IMR-90 (cell line): ENCODE data around the gene CHRNB1. TPM values are rescaled to one million over a fixed set of nuclear protein-coding genes. Genes with fewer than 3 reads are reported as not detected.

Experiments
- ATAC-seq: fragments of 200-7000 bp; cut with Tn5 transposase; 2 replicates; pipeline ENCODE4 v1.9.1; 2020; ENCODE audit warnings: low read depth, mild to moderate bottlenecking, moderate library complexity
- BruUV-seq: library from RNA; stranded (reverse); fragments of 400-500 nt; replicated peaks from 2 replicates; lab custom pipeline; 2021; lab: Mats Ljungman, UMichigan
- CTCF ChIA-PET: fragments of 300-600 bp; formaldehyde crosslinking; extraction: SDS; loops from one replicate; lab custom pipeline; 2021; ENCODE audit warnings: antibody characterized with exemption; lab: Yijun Ruan, JAX
- POLR2A ChIA-PET: fragments of 300-600 bp; sonication (Branson Sonifier 250); formaldehyde crosslinking; loops from one replicate; lab custom pipeline; 2022; ENCODE audit warnings: antibody characterized with exemption; ENCODE audit not compliant: unreplicated experiment; lab: Charles Lee
- DNase-seq: peaks from one replicate; pipeline ENCODE4 v3.0.0; 2013
- H2AFZ ChIP-seq: replicated peaks from 2 replicates; pipeline ENCODE3; 2013; ENCODE audit warnings: low read length, mild to moderate bottlenecking; ENCODE audit not compliant: poor library complexity
- H2AK5ac ChIP-seq: 2 replicates; pipeline ENCODE4 v1.6.1; 2013; ENCODE audit warnings: low read depth, low read length, inconsistent platforms
- H2AK9ac ChIP-seq: replicated peaks from 2 replicates; pipeline ENCODE3; 2013; ENCODE audit warnings: mild to moderate bottlenecking, low read depth, low read length, moderate library complexity; ENCODE audit not compliant: poor library complexity
- H2BK120ac ChIP-seq: 2 replicates; pipeline ENCODE4 v1.6.1; 2013; ENCODE audit warnings: low read depth, low read length, inconsistent platforms
- H2BK15ac ChIP-seq: 3 replicates; pipeline ENCODE4 v1.6.1; 2013; ENCODE audit warnings: low read depth, low read length, inconsistent platforms
- H2BK20ac ChIP-seq: 2 replicates; pipeline ENCODE4 v1.6.1; 2013; ENCODE audit warnings: low read depth, mild to moderate bottlenecking, inconsistent platforms, low read length, moderate library complexity
- H2BK5ac ChIP-seq: 2 replicates; pipeline ENCODE4 v1.6.1; 2013; ENCODE audit warnings: mild to moderate bottlenecking, low read depth, low read length, inconsistent platforms; ENCODE audit not compliant: poor library complexity, severe bottlenecking
- H3K14ac ChIP-seq: replicated peaks from 2 replicates; pipeline ENCODE4 v1.6.1; 2013; ENCODE audit warnings: low read depth, low read length, inconsistent platforms
- H3K18ac ChIP-seq: 2 replicates; pipeline ENCODE4 v1.6.1; 2013; ENCODE audit warnings: low read depth, low read length, control low read depth
- H3K23ac ChIP-seq: 2 replicates; pipeline ENCODE4 v1.6.1; 2013; ENCODE audit warnings: low read depth, low read length, inconsistent platforms
- H3K27ac ChIP-seq: 2 replicates; pipeline ENCODE4 v1.5.1; 2013; ENCODE audit warnings: mild to moderate bottlenecking, control low read depth, low read length; ENCODE audit not compliant: insufficient read depth
- H3K27me3 ChIP-seq: 2 replicates; pipeline ENCODE4 v1.6.1; 2013; ENCODE audit warnings: low read length; ENCODE audit not compliant: control insufficient read depth, insufficient read depth
- H3K36me3 ChIP-seq: 2 replicates; pipeline ENCODE4 v1.6.1; 2013; ENCODE audit warnings: low read length, mixed read lengths; ENCODE audit not compliant: control insufficient read depth, insufficient read depth
- H3K4ac ChIP-seq: 2 replicates; pipeline ENCODE4 v1.6.1; 2013; ENCODE audit warnings: low read depth, low read length, inconsistent platforms
- H3K4me1 ChIP-seq: 2 replicates; pipeline ENCODE4 v1.6.1; 2013; ENCODE audit warnings: low read length, mixed read lengths; ENCODE audit not compliant: control insufficient read depth, insufficient read depth
- H3K4me2 ChIP-seq: 2 replicates; pipeline ENCODE4 v1.6.1; 2013; ENCODE audit warnings: low read depth, mild to moderate bottlenecking, control low read depth, low read length, moderate library complexity
- H3K4me3 ChIP-seq: 2 replicates; pipeline ENCODE4 v1.5.1; 2013; ENCODE audit warnings: low read depth, mild to moderate bottlenecking, control low read depth, low read length, moderate library complexity; ENCODE audit not compliant: insufficient read depth
- H3K56ac ChIP-seq: 2 replicates; pipeline ENCODE4 v1.6.1; 2013; ENCODE audit warnings: low read length, inconsistent platforms; ENCODE audit not compliant: insufficient read depth; ENCODE audit errors: extremely low read depth
- H3K79me1 ChIP-seq, 2 experiments: 2 replicates each; pipeline ENCODE4 v1.6.1; 2013; ENCODE audit warnings: low read length in 2 of 2, inconsistent platforms in 1 of 2, low read depth in 1 of 2
- H3K9ac ChIP-seq: 2 replicates; pipeline ENCODE4 v1.6.1; 2013; ENCODE audit warnings: low read depth, low read length, control low read depth
- H3K9me1 ChIP-seq: 2 replicates; pipeline ENCODE4 v1.6.1; 2013; ENCODE audit warnings: low read length, inconsistent platforms; ENCODE audit not compliant: insufficient read depth
- H3K9me3 ChIP-seq: 2 replicates; pipeline ENCODE4 v1.6.1; 2013; ENCODE audit warnings: low read length; ENCODE audit not compliant: control insufficient read depth, insufficient read depth
- H4K20me1 ChIP-seq: 2 replicates; pipeline ENCODE4 v1.6.1; 2013; ENCODE audit warnings: low read length, inconsistent platforms; ENCODE audit not compliant: insufficient read depth
- H4K5ac ChIP-seq: 2 replicates; pipeline ENCODE4 v1.6.1; 2013; ENCODE audit warnings: mild to moderate bottlenecking, low read depth, low read length, control low read depth
- H4K8ac ChIP-seq, 2 experiments: 2 replicates each; pipeline ENCODE4 v1.6.1; 2013; ENCODE audit warnings: low read depth in 2 of 2, low read length in 2 of 2, control low read depth in 1 of 2, inconsistent platforms in 1 of 2
- H4K91ac ChIP-seq: 2 replicates; pipeline ENCODE4 v1.6.1; 2013; ENCODE audit warnings: low read depth, low read length, inconsistent platforms; ENCODE audit not compliant: insufficient read depth
- ELK1 ChIP-seq: fragments of 150-350 bp; IDR thresholded peaks from 2 replicates; pipeline ENCODE4 v1.6.1; 2016; ENCODE audit warnings: low read depth, mild to moderate bottlenecking, low read length, moderate library complexity, borderline replicate concordance
- RFX5 ChIP-seq: IDR thresholded peaks from 2 replicates; pipeline ENCODE4 v1.8.0; 2012; ENCODE audit warnings: low read depth, mild to moderate bottlenecking, low read length, moderate library complexity
- USF2 ChIP-seq: fragments of 150-350 bp; IDR thresholded peaks from 2 replicates; pipeline ENCODE4 v1.6.1; 2017; ENCODE audit warnings: mild to moderate bottlenecking, antibody characterized with exemption, low read length, low read depth
- WGBS, 2 experiments: methylation state at CpG; one replicate each; pipeline versions ENCODE4 v1.1.5 to v1.1.7; 2013; ENCODE audit warnings: missing lambda C conversion rate in 2 of 2; ENCODE audit not compliant: insufficient read length in 1 of 2; ENCODE audit errors: extremely low coverage in 2 of 2; 5-methylcytosine and 5-hydroxymethylcytosine counted together
- dilution Hi-C: fragments of 300-500 bp; cut with HindIII; formaldehyde crosslinking; loops from one replicate; pipeline ENCODE4 v1.14.3; 2018; ENCODE audit warnings: low sequenced_read_pairs; ENCODE audit not compliant: unreplicated experiment
- in situ Hi-C: fragments of 300-500 bp; cut with MboI; formaldehyde crosslinking; loops from 3 replicates; pipeline ENCODE4 v1.14.3; 2019; ENCODE audit warnings: low sequenced_read_pairs, inconsistent platforms, mixed read lengths
- intact Hi-C: fragments of 100-400 bp; cut with micrococcal nuclease; formaldehyde crosslinking; loops from 2 replicates; pipeline ENCODE4 v1.10.0; 2022
- polyA plus RNA-seq, 3 experiments: library from polyadenylated mRNA; depleted of rRNA; stranded (reverse); fragments of >200 nt; gene quantifications; 2 replicates each; pipeline ENCODE4 v1.2.3, GENCODE V29; 2012; ENCODE audit warnings: low replicate concordance in 1 of 3
- total RNA-seq: library from RNA; depleted of rRNA; stranded (reverse); fragments of >200 nt; gene quantifications from 2 replicates; pipeline ENCODE4 v1.2.3, GENCODE V29; 2012

The CHRNB1 gene
- total and polyA plus RNA-seq, 2 of the 4 experiments (the other 2 are of a cell fraction) = 4.3 to 6.0 TPM

- no peak overlapping the region for H3K23ac ChIP-seq
- no TSS peak for BruUV-seq
- ChIA-PET POLR2A (no interaction called here), CTCF (no interaction called here)
- no peak overlapping the region for H3K4ac ChIP-seq
- no peak overlapping the region for H2AK9ac ChIP-seq
- no peak overlapping the region for H3K56ac ChIP-seq
- no peak overlapping the region for H3K14ac ChIP-seq
- no peak overlapping the region for H3K18ac ChIP-seq
- H3K9ac ChIP-seq = no peak overlapping the region
- no CpG with 5 or more reads among the region's 2 CpGs for WGBS, 2 experiments
- intact Hi-C loops = no loop called here
- H4K20me1 ChIP-seq = 0 out of 2 replicates have a peak, but pooled peaks cover 3% of the 10 kb centered on the region
- no peak overlapping the region for H2BK120ac ChIP-seq
- no peak overlapping the region for H2BK15ac ChIP-seq
- in situ Hi-C loops = no loop called here
- no peak overlapping the region for H2BK20ac ChIP-seq
- no peak for DNase-seq
- H4K5ac ChIP-seq = no peak overlapping the region
- H3K27ac ChIP-seq = no peak overlapping the region
- TF ChIP-seq ELK1 = no peak
- no peak for TF ChIP-seq USF2
- TF ChIP-seq RFX5 = no peak
- no peaks in the 10 kb centered on the region for H3K36me3 ChIP-seq
- dilution Hi-C loops = no loop called here
- H4K91ac ChIP-seq = no peak overlapping the region
- peaks cover 22% of the 10 kb centered on the region for H3K4me1 ChIP-seq
- H2AFZ ChIP-seq = no peak overlapping the region
- ATAC-seq = no peak
- H3K9me3 ChIP-seq = no peaks in the 10 kb centered on the region
- H3K4me3 ChIP-seq = no peak overlapping the region
- H3K4me2 ChIP-seq = no peak overlapping the region
- no peaks in the 10 kb centered on the region for H3K79me1 ChIP-seq
- peaks cover 50% of the 10 kb centered on the region for H3K27me3 ChIP-seq
- no peak overlapping the region for H2AK5ac ChIP-seq
- no peak overlapping the region for H2BK5ac ChIP-seq
- no peak overlapping the region for H4K8ac ChIP-seq
- H3K9me1 ChIP-seq = 0 out of 2 replicates have a peak, but pooled peaks cover 8% of the 10 kb centered on the region
Observed at GRCh38 chr17:7442142-7442541, 2.7 kb upstream of the CHRNB1 start.
